ENCODE data around the gene ANKRD44.

Gene ANKRD44

DNA sequence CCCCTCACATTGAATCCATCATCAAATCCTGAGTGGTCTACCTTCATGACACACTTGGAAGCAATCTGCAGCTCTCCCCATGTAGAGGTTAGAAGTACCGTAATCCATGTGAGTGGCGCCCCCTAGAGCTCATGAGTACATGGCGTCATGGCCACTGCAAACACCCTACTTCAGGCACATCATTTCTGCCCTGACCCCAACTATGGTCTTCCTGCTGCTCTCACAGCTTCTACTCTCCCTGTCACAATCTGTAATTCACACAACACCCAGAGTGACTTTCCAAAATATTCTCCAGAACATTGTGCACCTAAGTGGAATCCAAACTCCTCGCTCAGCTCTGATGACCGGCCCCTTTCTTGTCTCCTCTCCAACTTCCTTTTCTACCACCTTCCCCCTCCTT, 141.9 kb downstream of the ANKRD44 start:
- peak; percentile 51 to 69 for DNase-seq

DNA sequence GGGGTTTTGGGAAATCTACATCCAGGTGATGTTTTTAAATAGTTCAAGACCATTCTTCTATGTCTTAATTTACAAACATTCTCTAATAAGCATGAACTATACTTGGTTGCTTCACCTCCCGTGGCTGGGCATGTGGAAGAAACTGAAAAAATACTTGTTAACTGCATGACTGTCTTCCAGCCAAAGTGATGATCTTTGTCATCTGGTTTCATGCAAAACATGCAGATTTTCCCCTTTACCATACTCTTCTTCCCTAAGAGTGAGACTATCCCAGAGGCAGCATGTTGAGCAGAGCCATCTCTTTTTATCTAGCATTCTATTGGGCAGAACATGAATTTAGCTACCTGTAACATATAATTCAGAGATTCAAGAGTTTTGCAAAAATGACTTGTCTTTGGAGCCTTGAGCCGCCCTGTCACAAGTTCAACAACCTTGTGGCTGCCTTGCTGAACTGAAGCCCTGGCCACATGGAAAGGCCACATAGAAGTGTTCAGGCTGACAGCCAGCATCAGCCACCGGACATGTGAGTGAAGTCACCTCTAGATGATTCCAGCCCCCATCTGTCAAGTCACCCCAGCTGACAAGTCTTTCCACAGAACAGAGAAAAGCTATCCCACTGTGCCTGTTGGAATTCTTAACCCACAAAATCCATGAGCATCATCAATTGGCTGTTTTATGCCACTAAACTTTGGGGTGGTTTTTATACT, 142.8 kb downstream of the ANKRD44 start:
- no peak for DNase-seq

DNA sequence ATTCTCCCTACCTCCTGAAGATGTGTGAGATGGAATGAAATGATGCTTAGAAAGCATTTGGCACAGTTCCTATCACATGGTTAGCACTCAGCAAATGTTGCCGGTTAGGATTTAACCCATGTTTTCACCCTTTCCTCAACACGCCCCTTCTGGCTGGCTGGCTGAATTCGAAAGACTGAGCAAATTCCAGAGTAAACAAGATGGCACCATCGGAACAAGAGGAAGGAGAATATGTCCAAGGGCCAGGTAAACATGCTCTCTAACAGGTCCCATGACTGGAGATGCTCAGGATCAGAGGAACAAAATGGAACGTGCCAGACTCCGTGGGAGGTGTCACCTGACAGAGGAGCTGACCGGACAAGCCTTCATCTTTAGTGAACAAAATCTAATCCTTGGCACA, 145.6 kb downstream of the ANKRD44 start:
- no peak for DNase-seq

DNA sequence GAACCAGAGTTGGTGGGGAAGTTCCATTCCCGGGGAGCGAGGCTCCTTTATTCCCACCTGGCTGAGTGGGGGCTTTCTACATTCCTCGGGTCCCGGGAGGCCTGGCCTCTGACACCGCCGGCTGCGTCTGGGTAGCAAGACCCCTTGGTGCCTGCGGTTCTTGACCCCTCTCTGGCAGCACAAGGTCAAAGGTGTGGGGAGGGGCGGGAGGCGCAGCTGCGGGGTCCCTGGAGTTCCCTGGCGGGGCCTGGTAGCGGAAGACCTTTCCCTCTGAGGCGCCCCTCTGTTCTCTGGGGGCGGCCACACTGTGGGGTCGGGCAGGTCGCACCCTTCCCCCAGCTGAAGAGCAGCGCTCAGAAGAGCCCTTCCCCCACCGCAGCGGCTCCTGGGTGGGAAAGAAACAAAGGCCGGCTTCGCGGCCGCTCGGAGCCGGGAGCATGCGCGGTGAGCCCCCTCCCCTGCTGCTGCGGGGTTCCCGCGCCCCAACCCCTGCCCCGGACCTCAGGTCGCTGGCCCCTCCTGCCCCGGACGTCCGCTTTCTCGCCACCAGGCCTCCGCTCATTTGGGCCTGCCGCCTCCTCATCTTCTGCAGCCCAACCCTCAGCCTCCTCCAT, 146.3 kb downstream of the ANKRD44 start:
- no peak for DNase-seq

DNA sequence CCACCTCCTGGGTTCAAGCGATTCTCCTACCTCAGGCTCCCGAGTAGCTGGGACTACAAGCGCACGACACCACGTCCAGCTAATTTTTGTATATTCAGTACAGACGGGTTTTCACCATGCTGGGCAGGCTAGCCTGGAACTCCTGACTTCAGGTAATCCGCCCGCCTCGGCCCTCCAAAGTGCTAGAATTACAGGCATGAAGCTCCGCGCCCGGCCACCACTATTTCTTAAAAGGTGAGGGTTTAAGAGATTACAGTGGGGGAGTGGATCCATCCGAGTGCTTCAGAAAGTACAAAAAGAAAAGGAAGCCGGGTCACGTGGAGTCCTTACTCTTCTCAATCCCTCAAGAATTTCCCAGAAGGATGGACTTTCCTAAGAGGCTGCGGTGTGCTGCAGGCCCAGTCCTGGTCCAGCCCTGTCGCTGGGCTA, 146.9 kb downstream of the ANKRD44 start:
- DNase-seq, result no peak

DNA sequence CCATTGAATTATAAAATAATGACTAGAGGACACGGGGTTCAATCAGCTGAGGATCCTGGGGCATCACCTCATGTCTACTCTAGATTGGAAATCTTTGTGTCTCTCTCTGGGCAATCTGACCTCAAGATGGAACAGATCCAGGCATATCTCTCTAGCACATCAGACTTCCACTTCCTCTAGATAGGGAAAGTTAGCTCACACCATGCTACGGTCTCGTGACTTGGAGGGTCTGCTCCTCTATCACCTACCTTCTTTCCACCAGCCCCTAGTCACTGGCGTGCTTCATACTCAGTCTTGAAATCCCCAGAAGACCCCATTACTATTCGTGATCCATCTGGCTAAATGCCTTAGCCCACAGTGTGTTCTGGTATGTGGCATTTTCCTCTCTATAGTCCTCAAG, 148.8 kb downstream of the ANKRD44 start:
- no peak for DNase-seq

DNA sequence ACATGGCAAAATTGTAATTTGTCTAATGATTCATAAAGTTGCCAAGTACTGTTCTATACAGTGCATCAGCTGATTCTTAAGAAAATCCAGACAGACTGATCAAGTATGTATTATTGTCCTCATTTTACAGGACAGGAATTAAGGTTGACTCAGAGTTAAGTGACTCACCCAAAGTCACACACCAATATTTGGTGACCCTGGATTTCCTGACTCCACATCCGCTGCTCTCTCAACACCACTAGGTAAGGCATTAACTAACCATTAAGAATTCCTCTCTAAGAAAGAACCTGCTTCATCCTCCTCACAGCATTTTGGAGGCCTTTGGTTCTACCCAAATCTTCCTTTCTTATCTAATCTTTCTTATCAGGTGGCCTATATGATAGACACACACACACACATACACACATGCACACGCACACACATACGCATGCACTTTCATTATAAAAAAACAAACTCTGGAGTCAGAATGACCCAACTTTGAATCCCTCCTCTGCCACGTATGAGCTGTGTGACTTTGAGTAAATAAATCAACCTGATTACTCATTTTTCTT, 150.8 kb downstream of the ANKRD44 start:
- DNase-seq, result no peak

DNA sequence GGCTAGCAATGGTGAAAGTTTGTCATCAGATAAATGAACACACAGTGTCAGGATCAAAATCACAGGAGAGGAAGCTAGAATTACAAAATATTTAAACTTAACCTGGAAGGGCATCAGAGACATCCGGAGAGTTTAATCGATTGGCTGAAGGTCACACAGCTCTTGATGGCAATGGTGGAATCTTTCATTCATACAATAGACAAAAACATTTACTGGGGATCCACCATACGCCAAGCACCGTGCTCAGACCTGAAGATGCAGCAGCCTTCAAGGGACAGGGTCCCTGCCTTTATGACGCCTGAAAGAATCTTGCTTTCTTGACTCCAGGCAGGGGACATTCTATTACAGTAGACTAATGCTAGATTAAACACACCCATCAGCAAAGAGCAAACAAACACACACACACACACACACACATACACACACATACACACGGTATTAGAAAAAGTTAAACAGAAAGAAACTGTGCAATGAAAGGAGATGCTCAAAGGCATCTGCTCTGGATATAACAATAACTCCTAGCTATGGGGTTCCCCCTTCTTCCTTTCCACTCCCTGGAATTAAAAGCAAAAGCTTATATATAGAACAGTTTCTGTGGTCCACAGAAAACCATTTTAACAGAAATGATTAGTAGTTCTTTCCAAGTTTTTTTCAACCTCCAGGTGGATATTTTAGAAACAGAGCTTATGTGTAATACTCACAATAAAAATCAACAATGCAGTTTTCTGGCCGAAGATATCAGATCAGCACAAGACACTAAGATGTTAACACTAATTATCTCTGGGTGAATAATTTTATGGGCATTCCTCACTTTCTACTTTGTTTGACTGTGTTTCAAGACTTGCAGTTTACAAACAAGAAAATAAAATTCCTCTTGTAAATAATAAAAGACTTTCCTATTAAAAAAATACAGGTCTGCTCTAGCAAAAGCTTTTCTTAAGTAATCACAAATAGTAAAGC, 151.7 kb downstream of the ANKRD44 start:
- DNase-seq, result no peak

DNA sequence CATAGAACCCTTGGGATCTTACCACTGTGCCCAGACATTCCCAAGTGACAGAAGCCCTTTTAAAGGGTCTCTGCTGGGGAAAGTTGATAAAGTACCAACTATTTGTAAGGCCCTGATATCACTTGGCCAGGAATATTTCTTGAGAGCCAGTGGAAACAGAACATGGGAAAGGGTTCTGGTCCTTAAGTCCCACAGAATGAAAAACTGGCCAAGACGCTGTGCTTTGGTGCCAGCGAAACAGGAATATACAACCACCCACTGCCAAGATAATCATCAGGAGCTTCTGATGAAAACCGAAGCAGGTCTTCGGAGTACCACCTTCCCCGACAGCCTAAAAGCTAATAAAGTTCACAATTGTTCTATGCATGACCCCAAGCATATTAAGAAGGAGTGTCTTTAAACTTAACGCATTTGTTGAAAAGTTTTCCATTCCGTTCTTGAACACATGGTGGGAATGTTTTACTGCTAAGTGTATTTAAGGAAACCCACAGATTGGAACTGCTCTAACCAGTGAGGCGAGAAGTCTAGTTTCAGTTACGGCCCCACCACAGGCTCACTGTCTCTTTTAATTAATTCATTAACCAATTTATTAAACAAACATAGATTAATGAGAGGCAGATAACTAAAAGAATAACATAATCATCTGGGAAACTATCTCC, 152.6 kb downstream of the ANKRD44 start:
- DNase-seq, result no peak

DNA sequence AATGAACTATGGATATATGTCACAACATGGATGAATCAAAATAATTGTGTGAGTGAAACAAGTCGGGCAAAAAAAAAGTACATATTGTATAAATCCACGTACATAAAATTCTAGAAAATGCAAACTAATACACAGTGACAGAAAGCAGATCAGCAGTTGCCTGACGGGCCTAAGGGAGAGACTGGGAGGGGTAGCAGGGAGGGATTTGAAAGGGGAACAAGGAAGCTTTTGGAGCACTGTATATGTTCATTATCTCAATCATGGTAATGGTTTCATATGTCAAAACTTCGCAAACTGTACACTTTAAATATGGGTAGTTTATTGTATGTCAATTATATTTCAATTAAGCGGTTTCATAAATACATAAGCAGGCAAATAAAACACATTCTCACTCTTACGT, 153.8 kb downstream of the ANKRD44 start:
- DNase-seq, result no peak

DNA sequence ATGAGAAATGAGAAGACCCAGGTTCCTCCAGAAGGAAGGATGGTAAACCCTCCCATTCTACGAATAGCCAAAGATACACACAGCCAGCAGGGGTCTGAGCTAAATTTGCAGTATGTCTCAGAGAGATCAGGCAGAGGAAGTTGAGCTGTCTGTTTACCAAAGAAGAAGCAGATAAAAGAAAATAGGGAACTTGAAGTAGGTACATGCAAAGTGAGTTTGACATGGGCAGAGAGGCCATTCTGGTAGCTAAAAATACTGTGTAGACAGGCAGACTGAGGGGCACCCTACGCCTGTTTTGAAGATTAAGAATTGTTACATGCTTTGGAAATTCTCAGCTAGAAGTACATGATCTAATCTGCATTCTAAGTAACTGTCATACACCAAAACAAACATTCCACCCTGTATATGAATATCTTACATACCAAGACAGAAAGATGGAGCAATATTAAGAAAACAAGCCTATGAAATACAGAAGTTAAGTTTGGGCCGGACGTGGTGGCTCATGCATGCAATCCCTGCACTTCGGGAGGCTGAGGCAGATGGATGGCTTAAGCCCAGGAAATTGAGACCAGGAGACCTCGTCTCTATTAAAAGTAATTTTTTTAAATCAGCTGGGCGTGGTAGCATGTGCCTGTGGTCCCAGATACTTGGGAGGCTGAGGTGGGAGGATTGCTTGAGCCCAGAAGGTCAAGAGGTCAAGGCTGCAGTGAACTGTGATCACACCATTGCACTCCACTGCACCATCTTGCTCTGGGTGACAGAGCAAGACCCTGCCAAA, 157.9 kb downstream of the ANKRD44 start:
- DNase-seq, result no peak

DNA sequence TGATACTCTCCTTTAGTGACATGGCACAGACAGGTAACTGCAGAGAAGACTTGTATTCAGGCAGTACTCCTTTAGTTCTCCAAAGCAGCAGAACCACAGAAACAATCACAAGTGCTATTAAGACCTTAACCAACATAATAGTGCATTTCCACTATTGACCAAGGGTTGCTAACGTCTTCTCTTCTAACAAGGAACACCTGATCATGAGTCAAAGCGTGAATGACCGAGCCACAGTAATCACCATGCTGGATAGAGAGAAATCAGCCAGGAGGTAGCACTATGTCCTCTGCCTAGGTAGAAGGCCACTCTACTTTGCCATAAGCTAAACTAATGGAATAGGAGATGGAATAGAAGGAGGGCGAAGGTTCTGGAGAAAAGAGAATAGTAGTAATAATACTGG, 161.0 kb downstream of the ANKRD44 start:
- DNase-seq, result no peak

DNA sequence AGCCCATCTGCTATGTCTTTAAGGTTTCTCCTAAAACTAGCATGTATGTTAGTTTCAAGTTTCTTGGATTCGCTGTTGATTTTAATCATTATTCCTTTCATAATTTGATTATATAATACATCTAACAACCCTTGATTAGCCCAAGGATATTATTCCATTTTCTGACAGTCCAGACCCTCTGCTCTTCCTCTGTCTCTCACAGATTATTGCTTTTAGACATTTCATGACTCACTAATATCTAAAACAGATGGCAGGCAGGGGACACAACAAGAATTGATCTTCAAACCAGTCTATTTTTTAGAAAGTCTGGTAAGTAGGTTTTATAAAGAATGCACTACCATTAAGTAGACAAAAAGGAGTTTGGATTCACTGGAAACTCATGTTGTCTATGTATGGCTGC, 162.2 kb downstream of the ANKRD44 start:
- no peak for DNase-seq

DNA sequence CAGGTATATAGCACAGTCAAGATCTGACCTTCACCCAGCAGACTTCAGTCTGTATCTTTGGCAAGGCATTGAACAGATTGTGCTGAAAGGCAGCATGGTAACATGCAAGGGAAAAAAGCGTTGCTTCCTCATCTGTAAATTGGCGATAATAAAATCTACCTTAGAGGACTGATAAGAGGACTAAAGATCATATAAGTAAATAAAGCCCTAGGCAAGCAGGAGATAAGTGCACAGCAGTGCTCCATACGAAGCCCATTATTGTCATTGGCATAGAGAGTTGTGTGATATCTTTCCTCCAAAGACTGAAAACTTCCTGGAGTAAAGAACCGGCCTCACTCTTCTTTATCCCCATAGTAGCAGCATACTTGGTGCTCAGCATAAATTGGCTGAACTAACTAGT, 162.6 kb downstream of the ANKRD44 start:
- DNase-seq, result no peak

DNA sequence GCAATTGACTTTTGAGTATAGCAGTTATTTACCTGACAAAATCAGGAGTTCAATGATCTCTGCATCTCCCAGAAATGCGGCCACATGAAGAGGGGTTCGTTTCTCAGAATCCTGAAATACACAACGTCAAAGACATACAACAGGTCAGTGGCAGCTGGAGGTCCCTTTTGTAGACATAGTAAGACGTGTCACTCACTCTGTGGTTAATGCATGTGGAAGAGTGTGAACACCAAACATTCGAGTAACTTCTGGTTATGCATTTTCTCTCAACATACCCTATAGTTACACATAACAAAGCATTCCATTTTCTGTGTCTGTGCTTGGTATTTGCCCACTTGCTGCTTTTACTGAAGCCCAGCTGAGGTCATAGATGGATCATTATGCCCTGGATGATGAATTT, 163.6 kb downstream of the ANKRD44 start:
- no peak for DNase-seq

DNA sequence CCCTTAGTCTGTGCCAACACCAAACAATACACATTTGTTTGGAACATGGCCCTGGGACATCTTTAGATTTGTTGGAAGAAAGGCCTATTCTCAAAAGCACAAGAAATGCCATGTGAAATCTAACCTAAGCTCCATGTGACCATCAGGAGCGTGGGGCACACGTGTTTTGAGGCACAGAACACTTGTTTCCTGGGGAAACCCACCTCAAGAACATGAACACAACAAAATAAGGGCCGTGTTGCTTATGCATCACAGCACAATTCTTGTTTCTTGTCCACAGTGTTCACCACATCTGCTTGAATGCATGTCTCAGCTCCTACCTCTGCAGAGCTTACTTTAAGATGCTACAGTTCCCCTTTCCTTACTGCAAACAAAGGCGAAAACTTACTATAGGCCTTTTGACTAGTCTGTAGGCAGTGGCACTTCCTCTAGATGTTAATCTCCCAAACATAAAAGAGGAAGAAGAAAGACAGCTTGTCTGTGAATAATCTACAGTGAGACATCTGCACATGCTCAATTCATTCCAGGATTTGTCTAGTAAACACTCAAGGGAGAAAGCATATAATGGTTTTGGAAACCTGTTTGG, 165.0 kb downstream of the ANKRD44 start:
- DNase-seq, result no peak

DNA sequence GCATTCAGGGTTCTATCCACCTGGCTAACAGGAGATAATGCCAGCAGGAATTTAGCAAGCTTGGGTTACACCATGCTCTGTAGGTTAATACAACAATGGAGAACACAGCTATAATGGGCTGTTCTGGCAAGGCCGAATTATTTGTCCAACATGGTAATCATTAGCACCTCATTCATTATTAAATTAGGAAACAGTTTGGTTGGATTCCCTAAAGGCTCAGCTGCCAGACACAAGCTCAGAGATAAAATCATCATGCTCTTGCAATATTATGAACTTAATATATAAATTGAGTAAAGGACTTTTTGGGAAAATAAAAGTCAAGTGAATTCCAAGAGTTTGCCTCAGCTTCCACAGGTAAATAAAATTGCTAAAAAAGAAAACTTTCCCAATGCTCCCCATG, 166.4 kb downstream of the ANKRD44 start:
- DNase-seq, result no peak

DNA sequence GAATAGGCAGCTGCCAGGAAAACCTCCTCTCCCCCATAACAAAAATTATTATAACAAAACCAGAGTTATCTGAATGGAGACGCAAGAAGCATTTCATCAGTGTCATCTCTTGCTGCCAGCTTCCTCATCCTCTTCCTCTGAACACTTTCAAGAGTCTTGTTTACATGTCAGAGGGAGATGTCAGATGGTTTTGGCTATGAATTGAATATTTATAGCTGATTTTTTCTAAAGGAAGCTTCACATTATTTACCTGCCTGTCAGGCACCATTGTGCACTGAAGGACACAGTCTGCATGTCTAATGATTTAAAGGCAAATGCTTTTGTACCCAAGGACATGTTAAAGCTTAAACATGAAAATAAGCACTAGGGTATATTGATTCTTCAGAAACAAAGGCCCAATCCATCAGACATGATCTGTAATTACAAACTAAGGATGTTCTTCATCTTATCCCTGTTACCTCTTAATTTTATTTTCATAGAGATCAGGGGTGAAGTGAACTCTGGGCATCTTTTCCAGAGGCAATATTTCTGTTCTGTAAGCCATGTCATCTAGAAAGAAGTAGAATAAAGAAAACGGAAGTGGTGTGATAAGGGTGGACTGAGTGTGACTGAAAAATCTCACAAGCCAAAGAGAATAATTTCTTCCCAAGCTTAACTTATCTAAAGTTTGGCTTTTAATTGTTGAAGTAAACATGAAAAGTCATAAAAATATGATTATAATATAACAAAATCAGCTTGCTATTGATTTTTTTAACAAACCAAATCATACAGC, 168.7 kb downstream of the ANKRD44 start:
- peak; percentile 20 to 33 for DNase-seq

DNA sequence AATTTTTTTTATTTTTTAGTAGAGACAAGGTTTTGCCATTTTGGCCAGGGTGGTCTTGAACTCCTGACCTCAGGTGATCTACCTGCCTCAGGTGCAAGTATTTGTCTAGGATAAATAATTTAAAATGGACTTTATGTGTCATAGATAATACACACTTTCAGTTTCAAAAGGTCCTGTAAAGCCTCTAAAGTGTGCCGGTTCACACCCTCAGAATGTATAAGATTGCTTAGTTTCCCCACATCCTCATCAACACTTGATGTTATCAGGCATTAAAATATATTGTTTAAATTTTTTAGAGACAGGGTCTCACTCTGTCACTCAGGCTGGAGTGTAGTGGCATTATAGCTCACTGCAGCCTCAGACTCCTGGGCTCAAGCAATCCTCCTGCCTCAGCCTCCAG, 170.5 kb downstream of the ANKRD44 start:
- no peak for DNase-seq

DNA sequence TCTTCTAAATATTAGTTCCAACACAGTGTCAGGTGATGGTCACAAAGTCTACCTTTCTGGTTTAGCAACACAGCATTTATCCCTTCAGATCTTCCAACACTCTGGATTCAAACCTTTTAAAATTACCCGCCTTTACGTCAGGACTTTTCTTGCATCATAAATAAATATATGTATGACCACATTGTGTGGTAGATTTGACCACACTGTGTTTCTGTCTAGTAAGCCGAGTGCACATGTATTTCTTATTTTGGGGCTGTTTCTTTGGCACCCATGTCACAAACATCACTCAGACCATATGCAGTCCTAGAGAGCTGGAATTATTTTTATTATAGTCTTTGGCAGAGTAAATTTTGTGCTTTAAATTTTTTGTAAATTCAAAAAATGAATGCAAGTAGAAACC, 172.1 kb downstream of the ANKRD44 start:
- no peak for DNase-seq

All from NCI-H1930 (cell line).